Suprapubic skin (tissue), 4 donors: ENCODE data around the gene PANX3. TPM values are rescaled to one million over a fixed set of nuclear protein-coding genes. Genes with fewer than 3 reads are reported as not detected.

ENCODE experiments used
- DNase-seq, 2 donors: peaks; one replicate each; pipeline ENCODE4 v3.0.0-alpha.2; 2019; ENCODE audit warnings: low spot score in 2 of 2
- H3K27ac ChIP-seq: fragments of 200-600 bp; sonication (generic); one replicate; pipeline ENCODE4 v1.5.1; 2019
- H3K27me3 ChIP-seq: fragments of 200-600 bp; sonication (generic); one replicate; pipeline ENCODE4 v1.5.1; 2019
- H3K36me3 ChIP-seq: fragments of 200-600 bp; sonication (generic); one replicate; pipeline ENCODE4 v1.5.1; 2019
- H3K4me1 ChIP-seq: fragments of 200-600 bp; sonication (generic); one replicate; pipeline ENCODE4 v1.5.1; 2019
- H3K4me3 ChIP-seq: fragments of 200-600 bp; sonication (generic); one replicate; pipeline ENCODE4 v1.5.1; 2019; ENCODE audit warnings: mild to moderate bottlenecking
- H3K9me3 ChIP-seq: fragments of 200-600 bp; sonication (generic); one replicate; pipeline ENCODE4 v1.5.1; 2019
- EP300 ChIP-seq: sonication (generic); formaldehyde crosslinking; IDR thresholded peaks from one replicate; pipeline ENCODE4 v1.6.1; 2017; ENCODE audit warnings: antibody characterized with exemption
- POLR2A ChIP-seq, 2 donors: fragments of 450-650 bp; IDR thresholded peaks; one replicate each; pipeline ENCODE4 v1.6.1; 2017; ENCODE audit warnings: antibody characterized with exemption in 2 of 2, mild to moderate bottlenecking in 2 of 2, moderate library complexity in 2 of 2
- POLR2AphosphoS5 ChIP-seq, 3 donors: sonication (generic); formaldehyde crosslinking; IDR thresholded peaks; one replicate each; pipeline ENCODE4 v1.6.1; 2017; ENCODE audit warnings: antibody characterized with exemption in 3 of 3
- WGBS: methylation state at CpG from one replicate; pipeline ENCODE4 v1.1.5; 2018; 5-methylcytosine and 5-hydroxymethylcytosine counted together
- total RNA-seq, 4 donors: library from RNA; depleted of rRNA; stranded (reverse); fragments of >200 nt; gene quantifications; one replicate each; pipeline ENCODE4 v1.1.0, GENCODE V29; 2016
- TF ChIP-seq, protein P1 (sequence below), 2 donors: fragments of 200-600 bp in 1 of 2; fragments of 450-650 bp in 1 of 2; sonication (generic) in 1 of 2; IDR thresholded peaks; one replicate each; pipeline ENCODE4 v1.5.1; 2016 to 2019; ENCODE audit warnings: antibody characterized with exemption in 2 of 2, mild to moderate bottlenecking in 1 of 2, moderate library complexity in 1 of 2

Gene PANX3
- total RNA-seq, 4 donors from 2014 or later, result not detected

DNA sequence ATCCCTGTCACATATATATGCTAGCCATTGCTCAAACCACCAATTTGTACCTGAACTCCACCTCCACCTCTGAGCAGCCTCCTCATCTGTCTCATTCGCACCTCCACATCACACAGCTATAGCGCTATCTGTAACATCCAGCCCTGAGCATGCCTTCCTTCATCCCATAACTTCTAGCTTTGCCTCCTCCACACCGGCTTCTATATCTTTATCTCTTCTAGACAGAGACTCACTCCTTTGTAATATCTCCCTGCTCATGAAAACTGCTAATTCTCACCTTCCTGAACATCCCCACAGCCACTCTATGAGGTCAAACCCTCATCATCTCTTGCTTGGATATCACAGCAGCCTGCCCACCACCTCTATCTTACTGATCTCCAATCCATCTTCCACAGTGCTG is 56.4 kb downstream of the PANX3 start:
- Histone ChIP-seq H3K9me3 (no peaks in the 10 kb centered on the region), H3K36me3 (peaks cover 14% of the 10 kb centered on the region), H3K27me3 (no peaks in the 10 kb centered on the region), H3K4me3 (no peak overlapping the region), H3K27ac (no peak overlapping the region), H3K4me1 (peaks cover 5% of the 10 kb centered on the region)
- WGBS, result 94% methylated on average over 3 of the region's 3 CpGs
- TF ChIP-seq POLR2A (IDR thresholded peaks at IDR 0.05) (no peak), POLR2AphosphoS5 (IDR thresholded peaks at IDR 0.05) (no peak), EP300 (no peak)
- TF ChIP-seq, protein P1, sequence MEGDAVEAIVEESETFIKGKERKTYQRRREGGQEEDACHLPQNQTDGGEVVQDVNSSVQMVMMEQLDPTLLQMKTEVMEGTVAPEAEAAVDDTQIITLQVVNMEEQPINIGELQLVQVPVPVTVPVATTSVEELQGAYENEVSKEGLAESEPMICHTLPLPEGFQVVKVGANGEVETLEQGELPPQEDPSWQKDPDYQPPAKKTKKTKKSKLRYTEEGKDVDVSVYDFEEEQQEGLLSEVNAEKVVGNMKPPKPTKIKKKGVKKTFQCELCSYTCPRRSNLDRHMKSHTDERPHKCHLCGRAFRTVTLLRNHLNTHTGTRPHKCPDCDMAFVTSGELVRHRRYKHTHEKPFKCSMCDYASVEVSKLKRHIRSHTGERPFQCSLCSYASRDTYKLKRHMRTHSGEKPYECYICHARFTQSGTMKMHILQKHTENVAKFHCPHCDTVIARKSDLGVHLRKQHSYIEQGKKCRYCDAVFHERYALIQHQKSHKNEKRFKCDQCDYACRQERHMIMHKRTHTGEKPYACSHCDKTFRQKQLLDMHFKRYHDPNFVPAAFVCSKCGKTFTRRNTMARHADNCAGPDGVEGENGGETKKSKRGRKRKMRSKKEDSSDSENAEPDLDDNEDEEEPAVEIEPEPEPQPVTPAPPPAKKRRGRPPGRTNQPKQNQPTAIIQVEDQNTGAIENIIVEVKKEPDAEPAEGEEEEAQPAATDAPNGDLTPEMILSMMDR (IDR thresholded peaks at IDR 0.05), result no peak
- DNase-seq, result no peak

DNA sequence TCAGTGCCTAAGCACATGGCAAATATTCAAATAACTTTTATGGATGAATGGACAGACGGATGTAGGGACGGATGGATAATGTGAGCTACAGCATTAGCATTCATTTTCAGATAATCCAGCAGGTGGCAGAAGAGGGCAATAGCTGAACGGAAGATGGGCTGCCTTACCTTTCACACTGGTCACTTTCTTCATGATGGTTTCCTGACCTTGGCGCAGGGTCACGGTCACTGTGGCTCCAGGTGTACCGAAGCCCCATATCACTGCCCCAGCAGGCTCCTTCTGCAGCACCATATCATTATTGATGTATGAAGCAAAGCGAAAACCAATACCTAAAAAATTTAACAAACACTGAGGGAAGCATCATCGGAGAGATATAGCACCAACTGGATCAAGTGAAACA is 58.0 kb downstream of the PANX3 start:
- no peak for DNase-seq

More for the DNA sequence above, 58.0 kb downstream of the PANX3 start:
- H3K27me3 ChIP-seq, result no peaks in the 10 kb centered on the region
- no peak overlapping the region for H3K4me3 ChIP-seq
- H3K9me3 ChIP-seq, result no peaks in the 10 kb centered on the region
- WGBS, result 23% methylated on average over 8 of the region's 8 CpGs
- H3K36me3 ChIP-seq, result peaks cover 14% of the 10 kb centered on the region
- no peak overlapping the region for H3K27ac ChIP-seq
- TF ChIP-seq, protein P1 (IDR thresholded peaks at IDR 0.05), result peak; percentile 61 to 75
- TF ChIP-seq EP300, result no peak
- peaks cover 14% of the 10 kb centered on the region for H3K4me1 ChIP-seq

Other genes starting within 250 kb of the PANX3 start
- gene OR8B2, start 226.9 kb upstream of the PANX3 start, total RNA-seq, result not detected
- not detected for gene OR8B3, start 212.4 kb upstream of the PANX3 start, total RNA-seq
- not detected for gene OR8B4, start 186.6 kb upstream of the PANX3 start, total RNA-seq
- gene OR8B8, start 165.7 kb upstream of the PANX3 start, total RNA-seq, result not detected
- gene OR8B12, start 67.8 kb upstream of the PANX3 start, total RNA-seq, result not detected
- not detected for gene OR8A1, start 41.4 kb upstream of the PANX3 start, total RNA-seq
- 10 to 100 TPM; 25.9 to 48.8 (median 32.8) TPM for gene TBRG1, start 11.4 kb downstream of the PANX3 start, total RNA-seq
- 1 to 10 TPM; 6.6 to 8.9 (median 7.7) TPM for gene SIAE, start 62.3 kb downstream of the PANX3 start, total RNA-seq
- 1 to 10 TPM; 1.1 to 8.1 (median 2.4) TPM for gene SPA17, start 62.5 kb downstream of the PANX3 start, total RNA-seq
- 1 to 10 TPM in 1 of 4 donors, under 1 TPM in 1, not detected in 2; 0.65 to 1.3 TPM for gene NRGN, start 128.5 kb downstream of the PANX3 start, total RNA-seq
- 1 to 10 TPM in 3 of 4 donors, under 1 TPM in 1; 0.60 to 3.3 (median 1.7) TPM for gene VSIG2, start 140.8 kb downstream of the PANX3 start, total RNA-seq
- 10 to 100 TPM; 11.0 to 26.5 (median 15.6) TPM for gene ESAM, start 150.9 kb downstream of the PANX3 start, total RNA-seq
- 10 to 100 TPM in 2 of 4 donors, 1 to 10 TPM in 2; 5.5 to 42.5 (median 11.7) TPM for gene MSANTD2, start 189.0 kb downstream of the PANX3 start, total RNA-seq